ENCODE measurements around the gene ITSN1.

The ITSN1 gene

GRCh38 chr21:33799378-33800090 lies 157.2 kb downstream of the ITSN1 start:
- DNase-seq (ENCODE audit: low spot score), result no peak
- TF ChIP-seq CTCF (IDR thresholded peaks at IDR 0.05; ENCODE audit: extremely low read depth, missing control alignments), result no peak

- TF ChIP-seq CTCF (IDR thresholded peaks at IDR 0.05; ENCODE audit: extremely low read depth, missing control alignments), result no peak
- no peak for DNase-seq (ENCODE audit: low spot score)
These were observed 158.6 kb downstream of the ITSN1 start for GRCh38 chr21:33800753-33801423.

- no peak for TF ChIP-seq CTCF (IDR thresholded peaks at IDR 0.05; ENCODE audit: extremely low read depth, missing control alignments)
- DNase-seq (ENCODE audit: low spot score), result no peak
These were observed 159.4 kb downstream of the ITSN1 start for GRCh38 chr21:33801424-33802405.

- no peak for DNase-seq (ENCODE audit: low spot score)
- TF ChIP-seq CTCF (IDR thresholded peaks at IDR 0.05; ENCODE audit: extremely low read depth, missing control alignments), result no peak
These were observed 160.2 kb downstream of the ITSN1 start for GRCh38 chr21:33802481-33802880.

- no peak for DNase-seq (ENCODE audit: low spot score)
- no peak for TF ChIP-seq CTCF (IDR thresholded peaks at IDR 0.05; ENCODE audit: extremely low read depth, missing control alignments)
These were observed 166.5 kb downstream of the ITSN1 start for GRCh38 chr21:33808715-33809367.

- no peak for TF ChIP-seq CTCF (IDR thresholded peaks at IDR 0.05; ENCODE audit: extremely low read depth, missing control alignments)
- no peak for DNase-seq (ENCODE audit: low spot score)
These were observed 168.5 kb downstream of the ITSN1 start for GRCh38 chr21:33810766-33811165.

All from GM20000 (cell line).